ENCODE results near the gene CUX1. TPM values are rescaled to one million over a fixed set of nuclear protein-coding genes. Genes with fewer than 3 reads are reported as not detected.
"Not testable (repeated sequence)": the region's sequence is repeated elsewhere in the genome, so short reads cannot be mapped to it uniquely, and the experiment has no call there.

The CUX1 gene
- total and polyA plus RNA-seq, 2 donors (not counting 1 experiment from before 2014, with no cell fraction given): 10.8 to 86.5 TPM

- POLR2A ChIA-PET: no interaction called here
- no peak for TF ChIP-seq CTCF (IDR thresholded peaks at IDR 0.05)
- TF ChIP-seq EZH2 (IDR thresholded peaks at IDR 0.05; ENCODE audit: borderline replicate concordance, insufficient read depth, low read depth, low read length, poor library complexity, severe bottlenecking): no peak
- 95% methylated on average over 7 of the region's 11 CpGs for WGBS (ENCODE audit: insufficient coverage)
These were observed 508.9 kb downstream of the CUX1 start for GRCh38 chr7:102326157-102326889.

GRCh38 chr7:102327183-102327582 is 509.8 kb downstream of the CUX1 start:
- H2AFZ ChIP-seq (ENCODE audit: insufficient read depth, low read depth, low read length, poor library complexity, severe bottlenecking); H3K79me2 ChIP-seq (ENCODE audit: control insufficient read depth, insufficient read depth, low read length); H3K4me3 Mint-ChIP-seq; H3K27ac Mint-ChIP-seq; H3K27me3 ChIP-seq (replicated peaks in 1 of 4; ENCODE audit: control extremely low read depth in 1 of 4, control insufficient read depth in 3 of 4, insufficient read depth in 4 of 4, low read length in 3 of 4); H3K9ac ChIP-seq (ENCODE audit: low read length); H3K27ac ChIP-seq (ENCODE audit: low read length in 2 of 2); intact Hi-C loops (cut with micrococcal nuclease); H3K4me2 ChIP-seq (replicated peaks; ENCODE audit: low read depth, low read length, poor library complexity, severe bottlenecking); H4K20me1 ChIP-seq (ENCODE audit: control insufficient read depth, insufficient read depth, low read length, poor library complexity, severe bottlenecking); H3K9me3 ChIP-seq (ENCODE audit: control extremely low read depth in 1 of 3, control insufficient read depth in 2 of 3, insufficient read depth in 1 of 3, low read length in 2 of 3); H3K27me3 Mint-ChIP-seq; H3K9me3 Mint-ChIP-seq (ENCODE audit: insufficient read depth); ATAC-seq (ENCODE audit: low read depth); DNase-seq; H3K4me3 ChIP-seq (ENCODE audit: control extremely low read depth in 1 of 5, extremely low read depth in 1 of 5, insufficient read depth in 1 of 5, low read depth in 2 of 5, low read length in 4 of 5); H3K36me3 ChIP-seq (replicated peaks in 1 of 2; ENCODE audit: control extremely low read depth in 1 of 2, control insufficient read depth in 1 of 2, extremely low read depth in 1 of 2, insufficient read depth in 2 of 2, low read length in 1 of 2); POLR2A ChIA-PET: not testable (repeated sequence)
- H3K4me1 ChIP-seq (ENCODE audit: control insufficient read depth in 2 of 2, insufficient read depth in 2 of 2, low read length in 2 of 2): peaks cover 9 to 14% of the 10 kb centered on the region in 2 donors
- CTCF ChIA-PET: interaction anchor here (0.7 to 1.6 kb wide), 2 partner anchors 47 to 757 kb away, joined by 3 to 4 read pairs; no protein-coding TSS in a partner anchor
- H3K4me1 Mint-ChIP-seq: peaks cover 30% of the 10 kb centered on the region
- no CpG with 5 or more reads among the region's 6 CpGs for WGBS (ENCODE audit: insufficient coverage)

More at GRCh38 chr7:102326157-102326889, 508.9 kb downstream of the CUX1 start:
- Histone ChIP-seq H3K79me2 (ENCODE audit: control insufficient read depth, insufficient read depth, low read length) (no peaks in the 10 kb centered on the region), H3K27ac (ENCODE audit: low read length in 2 of 2) (no peak overlapping the region), H4K20me1 (ENCODE audit: control insufficient read depth, insufficient read depth, low read length, poor library complexity, severe bottlenecking) (no peaks in the 10 kb centered on the region), H3K4me3 (ENCODE audit: control extremely low read depth in 1 of 5, extremely low read depth in 1 of 5, insufficient read depth in 1 of 5, low read depth in 2 of 5, low read length in 4 of 5) (no peak overlapping the region), H3K36me3 (replicated peaks in 1 of 2; ENCODE audit: control extremely low read depth in 1 of 2, control insufficient read depth in 1 of 2, extremely low read depth in 1 of 2, insufficient read depth in 2 of 2, low read length in 1 of 2) (peaks cover 0 to 4% of the 10 kb centered on the region in 2 experiments), H3K9ac (ENCODE audit: low read length) (no peak overlapping the region), H3K4me2 (replicated peaks; ENCODE audit: low read depth, low read length, poor library complexity, severe bottlenecking) (no peak overlapping the region), H3K27me3 (replicated peaks in 1 of 4; ENCODE audit: control extremely low read depth in 1 of 4, control insufficient read depth in 3 of 4, insufficient read depth in 4 of 4, low read length in 3 of 4) (no peaks in the 10 kb centered on the region), H3K9me3 (ENCODE audit: control extremely low read depth in 1 of 3, control insufficient read depth in 2 of 3, insufficient read depth in 1 of 3, low read length in 2 of 3) (no peaks in the 10 kb centered on the region), H2AFZ (ENCODE audit: insufficient read depth, low read depth, low read length, poor library complexity, severe bottlenecking) (no peak overlapping the region), H3K4me1 (ENCODE audit: control insufficient read depth in 2 of 2, insufficient read depth in 2 of 2, low read length in 2 of 2) (peaks cover 3 to 11% of the 10 kb centered on the region in 2 donors)
- intact Hi-C loops (cut with micrococcal nuclease): no loop called here
- CTCF ChIA-PET: interaction anchor here (1.6 kb wide), 1 partner anchor 46 kb away, joined by 3 read pairs; no protein-coding TSS in a partner anchor
- H3K27me3 Mint-ChIP-seq: no peaks in the 10 kb centered on the region
- ATAC-seq (ENCODE audit: low read depth) (no peak), DNase-seq (no peak)
- H3K9me3 Mint-ChIP-seq (ENCODE audit: insufficient read depth): no peaks in the 10 kb centered on the region
- H3K4me3 Mint-ChIP-seq: no peak overlapping the region
- no peak overlapping the region for H3K27ac Mint-ChIP-seq
- H3K4me1 Mint-ChIP-seq: peaks cover 26% of the 10 kb centered on the region

GRCh38 chr7:102328863-102329262 is 511.4 kb downstream of the CUX1 start:
- ATAC-seq (ENCODE audit: low read depth); H3K4me3 Mint-ChIP-seq; H3K9me3 ChIP-seq (ENCODE audit: control extremely low read depth in 1 of 3, control insufficient read depth in 2 of 3, insufficient read depth in 1 of 3, low read length in 2 of 3); H3K9ac ChIP-seq (ENCODE audit: low read length); H3K4me2 ChIP-seq (replicated peaks; ENCODE audit: low read depth, low read length, poor library complexity, severe bottlenecking); POLR2A ChIA-PET; H3K79me2 ChIP-seq (ENCODE audit: control insufficient read depth, insufficient read depth, low read length); H3K9me3 Mint-ChIP-seq (ENCODE audit: insufficient read depth); DNase-seq; H2AFZ ChIP-seq (ENCODE audit: insufficient read depth, low read depth, low read length, poor library complexity, severe bottlenecking); H3K4me3 ChIP-seq (ENCODE audit: control extremely low read depth in 1 of 5, extremely low read depth in 1 of 5, insufficient read depth in 1 of 5, low read depth in 2 of 5, low read length in 4 of 5); H3K27ac ChIP-seq (ENCODE audit: low read length in 2 of 2); intact Hi-C loops (cut with micrococcal nuclease); H3K27me3 Mint-ChIP-seq; CTCF ChIA-PET; H3K27me3 ChIP-seq (replicated peaks in 1 of 4; ENCODE audit: control extremely low read depth in 1 of 4, control insufficient read depth in 3 of 4, insufficient read depth in 4 of 4, low read length in 3 of 4); H4K20me1 ChIP-seq (ENCODE audit: control insufficient read depth, insufficient read depth, low read length, poor library complexity, severe bottlenecking); H3K36me3 ChIP-seq (replicated peaks in 1 of 2; ENCODE audit: control extremely low read depth in 1 of 2, control insufficient read depth in 1 of 2, extremely low read depth in 1 of 2, insufficient read depth in 2 of 2, low read length in 1 of 2); H3K27ac Mint-ChIP-seq: not testable (repeated sequence)
- peaks cover 9 to 14% of the 10 kb centered on the region in 2 donors for H3K4me1 ChIP-seq (ENCODE audit: control insufficient read depth in 2 of 2, insufficient read depth in 2 of 2, low read length in 2 of 2)
- peaks cover 23% of the 10 kb centered on the region for H3K4me1 Mint-ChIP-seq
- WGBS (ENCODE audit: insufficient coverage): 80% methylated on average over 2 of the region's 5 CpGs
